ENCODE results near the gene GOLT1B. TPM values are rescaled to one million over a fixed set of nuclear protein-coding genes. Genes with fewer than 3 reads are reported as not detected.

GOLT1B gene
- total and polyA plus RNA-seq, 9 donors = 13.6 to 29.6 (median 18.4) TPM

DNA sequence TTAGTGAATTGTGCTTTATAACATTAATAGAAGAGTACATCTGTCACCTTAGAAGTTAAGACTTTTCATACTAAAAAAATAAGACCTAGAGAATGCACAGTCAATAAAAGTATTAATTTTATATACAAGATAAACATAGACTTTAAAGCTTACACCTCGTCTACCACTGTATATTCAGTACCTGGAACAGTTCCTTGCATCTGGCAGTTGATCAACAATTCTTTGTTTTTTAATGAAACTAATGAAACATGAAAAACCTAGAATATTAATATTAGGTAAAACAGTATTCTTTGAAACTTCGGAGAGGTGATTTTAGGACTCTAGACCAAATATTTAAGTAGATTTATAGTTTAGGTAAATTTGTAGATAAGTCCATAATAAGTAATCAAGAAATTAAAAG lies 4.3 kb downstream of the GOLT1B start:
- H3K4me3 ChIP-seq = no peak overlapping the region
- H3K27ac ChIP-seq = no peak overlapping the region
- no peaks in the 10 kb centered on the region for H3K9me3 ChIP-seq
- no peaks in the 10 kb centered on the region for H3K36me3 ChIP-seq
- H3K4me1 ChIP-seq (ENCODE audit: insufficient read depth) = peaks cover 4% of the 10 kb centered on the region
- WGBS, 3 donors = 14 to 58% (median 38%) methylated on average over 2 of the region's 2 CpGs
- H3K27me3 ChIP-seq = no peaks in the 10 kb centered on the region
- TF ChIP-seq POLR2A (IDR thresholded peaks at IDR 0.05) (no peak), EP300 (IDR thresholded peaks at IDR 0.05) (no peak)
- TF ChIP-seq, protein P1, sequence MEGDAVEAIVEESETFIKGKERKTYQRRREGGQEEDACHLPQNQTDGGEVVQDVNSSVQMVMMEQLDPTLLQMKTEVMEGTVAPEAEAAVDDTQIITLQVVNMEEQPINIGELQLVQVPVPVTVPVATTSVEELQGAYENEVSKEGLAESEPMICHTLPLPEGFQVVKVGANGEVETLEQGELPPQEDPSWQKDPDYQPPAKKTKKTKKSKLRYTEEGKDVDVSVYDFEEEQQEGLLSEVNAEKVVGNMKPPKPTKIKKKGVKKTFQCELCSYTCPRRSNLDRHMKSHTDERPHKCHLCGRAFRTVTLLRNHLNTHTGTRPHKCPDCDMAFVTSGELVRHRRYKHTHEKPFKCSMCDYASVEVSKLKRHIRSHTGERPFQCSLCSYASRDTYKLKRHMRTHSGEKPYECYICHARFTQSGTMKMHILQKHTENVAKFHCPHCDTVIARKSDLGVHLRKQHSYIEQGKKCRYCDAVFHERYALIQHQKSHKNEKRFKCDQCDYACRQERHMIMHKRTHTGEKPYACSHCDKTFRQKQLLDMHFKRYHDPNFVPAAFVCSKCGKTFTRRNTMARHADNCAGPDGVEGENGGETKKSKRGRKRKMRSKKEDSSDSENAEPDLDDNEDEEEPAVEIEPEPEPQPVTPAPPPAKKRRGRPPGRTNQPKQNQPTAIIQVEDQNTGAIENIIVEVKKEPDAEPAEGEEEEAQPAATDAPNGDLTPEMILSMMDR (IDR thresholded peaks at IDR 0.05) = no peak
- intact Hi-C loops (cut with DNase I) = no loop called here
- no peak for DNase-seq

- TF ChIP-seq, protein P1 (IDR thresholded peaks at IDR 0.05) = no peak
- TF ChIP-seq POLR2A (IDR thresholded peaks at IDR 0.05) (no peak), EP300 (IDR thresholded peaks at IDR 0.05) (no peak)
- WGBS, 3 donors = 73 to 80% (median 77%) methylated on average over 2 of the region's 2 CpGs
- no peaks in the 10 kb centered on the region for H3K9me3 ChIP-seq
- intact Hi-C loops (cut with DNase I) = no loop called here
- H3K4me3 ChIP-seq = no peak overlapping the region
- H3K27me3 ChIP-seq = no peaks in the 10 kb centered on the region
- no peak overlapping the region for H3K27ac ChIP-seq
- no peaks in the 10 kb centered on the region for H3K36me3 ChIP-seq
- DNase-seq = no peak
- peaks cover 3% of the 10 kb centered on the region for H3K4me1 ChIP-seq (ENCODE audit: insufficient read depth)
These were observed 6.3 kb downstream of the GOLT1B start for GRCh38 chr12:21507849-21508248.

DNA sequence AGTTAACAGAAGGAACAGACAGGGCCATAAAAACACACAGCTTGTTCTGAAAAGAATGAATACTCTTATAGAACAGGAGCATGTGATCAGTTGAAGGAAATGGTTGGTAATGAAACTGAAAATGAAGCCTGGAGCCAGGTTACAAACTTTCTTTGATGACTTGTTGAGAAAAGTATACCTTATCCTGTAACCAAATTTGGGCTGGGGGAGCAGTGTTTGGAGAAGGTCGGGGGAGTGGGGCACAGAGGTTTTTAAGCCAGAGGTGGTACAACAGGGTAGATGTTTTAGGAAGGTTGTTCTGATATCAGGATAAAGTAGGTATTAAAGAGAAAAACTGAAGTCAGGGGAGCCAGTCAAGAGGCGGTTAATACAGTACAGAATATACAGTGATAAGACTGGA lies 8.2 kb downstream of the GOLT1B start:
- Histone ChIP-seq H3K27me3 (no peaks in the 10 kb centered on the region), H3K4me3 (no peak overlapping the region), H3K9me3 (no peaks in the 10 kb centered on the region), H3K4me1 (ENCODE audit: insufficient read depth) (no peaks in the 10 kb centered on the region), H3K36me3 (no peaks in the 10 kb centered on the region), H3K27ac (no peak overlapping the region)
- 46 to 49% (median 48%) methylated on average over 2 of the region's 2 CpGs for WGBS, 3 donors
- no peak for TF ChIP-seq EP300 (IDR thresholded peaks at IDR 0.05)
- TF ChIP-seq POLR2A (IDR thresholded peaks at IDR 0.05) = no peak
- TF ChIP-seq, protein P1 (IDR thresholded peaks at IDR 0.05) = no peak
- intact Hi-C loops (cut with DNase I) = no loop called here
- no peak for DNase-seq

DNA sequence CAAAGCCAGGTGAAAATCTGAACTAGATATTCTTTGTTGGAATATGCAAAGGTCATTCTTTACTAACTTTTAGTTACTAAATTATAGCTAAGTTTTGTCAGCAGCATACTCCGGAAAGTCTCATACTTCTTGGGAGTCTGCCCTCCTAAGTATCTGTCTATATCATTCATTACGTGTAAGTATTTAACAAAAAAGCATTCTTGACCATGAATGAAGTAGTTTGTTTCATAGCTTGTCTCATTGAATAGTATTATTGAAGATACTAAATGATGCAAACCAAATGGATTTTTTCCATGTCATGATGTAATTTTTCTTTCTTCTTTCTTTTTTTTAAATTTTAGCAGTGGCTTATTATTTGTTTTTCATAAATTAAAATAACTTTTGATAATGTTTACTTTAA lies 14.7 kb downstream of the GOLT1B start:
- Histone ChIP-seq H3K27me3 (no peaks in the 10 kb centered on the region), H3K4me3 (no peak overlapping the region), H3K27ac (no peak overlapping the region), H3K9me3 (no peaks in the 10 kb centered on the region), H3K4me1 (ENCODE audit: insufficient read depth) (no peaks in the 10 kb centered on the region), H3K36me3 (no peaks in the 10 kb centered on the region)
- 94 to 96% (median 95%) methylated on average over 2 of the region's 2 CpGs for WGBS, 3 donors
- intact Hi-C loops (cut with DNase I) = no loop called here
- TF ChIP-seq, protein P1 (IDR thresholded peaks at IDR 0.05) = no peak
- TF ChIP-seq EP300 (IDR thresholded peaks at IDR 0.05) = no peak
- no peak for TF ChIP-seq POLR2A (IDR thresholded peaks at IDR 0.05)
- DNase-seq = no peak

DNA sequence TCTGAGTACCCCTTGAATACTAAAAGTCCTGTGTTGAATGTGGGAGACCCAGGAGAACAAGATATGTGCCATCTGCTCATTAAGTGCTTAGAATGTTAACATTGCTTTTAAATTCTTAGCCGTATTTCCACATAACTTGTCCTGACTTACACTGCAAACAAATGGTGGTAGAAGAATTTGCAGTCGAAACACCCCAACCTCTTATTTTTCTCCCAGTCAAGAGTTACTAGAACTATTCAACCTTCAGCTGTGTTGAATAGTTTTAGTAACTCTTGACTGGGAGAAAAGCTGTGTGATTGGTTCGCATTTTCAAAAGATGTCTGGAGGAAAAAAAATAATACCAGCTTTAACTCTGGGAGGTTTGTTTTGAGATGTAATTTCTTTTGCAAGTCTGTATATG lies 16.9 kb downstream of the GOLT1B start:
- 67 to 84% (median 84%) methylated on average over 3 of the region's 3 CpGs for WGBS, 3 donors
- intact Hi-C loops (cut with DNase I) = no loop called here
- no peak for TF ChIP-seq EP300 (IDR thresholded peaks at IDR 0.05)
- no peak for TF ChIP-seq POLR2A (IDR thresholded peaks at IDR 0.05)
- TF ChIP-seq, protein P1 (IDR thresholded peaks at IDR 0.05) = no peak
- no peak for DNase-seq
- Histone ChIP-seq H3K4me1 (ENCODE audit: insufficient read depth) (no peaks in the 10 kb centered on the region), H3K27me3 (no peaks in the 10 kb centered on the region), H3K27ac (no peak overlapping the region), H3K9me3 (no peaks in the 10 kb centered on the region), H3K36me3 (no peaks in the 10 kb centered on the region), H3K4me3 (no peak overlapping the region)
